ENCODE results near the gene SSX4.
"Not testable (repeated sequence)": the region's sequence is repeated elsewhere in the genome, so short reads cannot be mapped to it uniquely, and the experiment has no call there.

- not testable (repeated sequence) for TF ChIP-seq EZH2 (IDR thresholded peaks at IDR 0.05; ENCODE audit: insufficient read depth, poor library complexity, severe bottlenecking); EZH2phosphoT487 (IDR thresholded peaks at IDR 0.05; ENCODE audit: insufficient read depth, low read depth)
Observed at GRCh38 chrX:48370408-48370807, 12.9 kb upstream of the SSX4 start.

All from GM23248 (cell line).